ENCODE measurements around the gene PTPRN2. TPM values are rescaled to one million over a fixed set of nuclear protein-coding genes. Genes with fewer than 3 reads are reported as not detected.

PTPRN2 gene
- total and polyA plus RNA-seq, 2 donors from 2014 or later, result 4.8 to 6.2 TPM

DNA sequence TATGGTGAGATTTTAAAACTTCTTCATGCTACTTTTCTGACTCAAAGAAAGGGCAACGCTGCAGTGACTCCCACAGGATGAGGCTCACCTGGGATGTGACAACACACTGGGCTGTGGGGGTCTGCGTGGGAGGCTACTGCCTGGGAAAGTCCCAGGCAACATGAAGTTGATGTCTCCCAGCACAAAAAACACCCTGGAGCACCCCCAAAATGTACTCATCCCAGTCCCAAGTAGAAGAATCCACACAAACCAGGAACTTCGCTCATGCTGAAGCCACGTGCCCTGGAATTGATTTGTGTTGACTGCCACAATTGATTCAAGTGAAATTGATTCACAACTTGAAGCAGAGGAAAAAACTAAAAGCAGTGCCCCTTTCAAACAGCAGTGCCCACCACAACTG lies 24.9 kb upstream of the PTPRN2 start:
- no peak overlapping the region for H3K4me3 ChIP-seq (ENCODE audit: low read length in 3 of 3)
- TF ChIP-seq, protein P1, sequence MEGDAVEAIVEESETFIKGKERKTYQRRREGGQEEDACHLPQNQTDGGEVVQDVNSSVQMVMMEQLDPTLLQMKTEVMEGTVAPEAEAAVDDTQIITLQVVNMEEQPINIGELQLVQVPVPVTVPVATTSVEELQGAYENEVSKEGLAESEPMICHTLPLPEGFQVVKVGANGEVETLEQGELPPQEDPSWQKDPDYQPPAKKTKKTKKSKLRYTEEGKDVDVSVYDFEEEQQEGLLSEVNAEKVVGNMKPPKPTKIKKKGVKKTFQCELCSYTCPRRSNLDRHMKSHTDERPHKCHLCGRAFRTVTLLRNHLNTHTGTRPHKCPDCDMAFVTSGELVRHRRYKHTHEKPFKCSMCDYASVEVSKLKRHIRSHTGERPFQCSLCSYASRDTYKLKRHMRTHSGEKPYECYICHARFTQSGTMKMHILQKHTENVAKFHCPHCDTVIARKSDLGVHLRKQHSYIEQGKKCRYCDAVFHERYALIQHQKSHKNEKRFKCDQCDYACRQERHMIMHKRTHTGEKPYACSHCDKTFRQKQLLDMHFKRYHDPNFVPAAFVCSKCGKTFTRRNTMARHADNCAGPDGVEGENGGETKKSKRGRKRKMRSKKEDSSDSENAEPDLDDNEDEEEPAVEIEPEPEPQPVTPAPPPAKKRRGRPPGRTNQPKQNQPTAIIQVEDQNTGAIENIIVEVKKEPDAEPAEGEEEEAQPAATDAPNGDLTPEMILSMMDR (IDR thresholded peaks at IDR 0.05; ENCODE audit: borderline replicate concordance, extremely low read depth, insufficient read depth), result no peak
- H3K27me3 ChIP-seq (ENCODE audit: control insufficient read depth, insufficient read depth, low read length), result no peaks in the 10 kb centered on the region
- H3K36me3 ChIP-seq (ENCODE audit: control insufficient read depth in 2 of 3, insufficient read depth in 3 of 3, low read length in 3 of 3), result no peaks in the 10 kb centered on the region
- no peak for DNase-seq
- intact Hi-C loops (cut with DNase I), result no loop called here
- H3K27ac ChIP-seq (ENCODE audit: low read depth in 2 of 2, low read length in 2 of 2), result no peak overlapping the region
- no peaks in the 10 kb centered on the region for H3K4me1 ChIP-seq (ENCODE audit: control insufficient read depth in 2 of 3, insufficient read depth in 2 of 3, low read depth in 1 of 3, low read length in 3 of 3)
- H3K9ac ChIP-seq (ENCODE audit: low read length in 3 of 3), result no peak overlapping the region
- no peaks in the 10 kb centered on the region for H3K9me3 ChIP-seq (ENCODE audit: control insufficient read depth in 2 of 3, insufficient read depth in 1 of 3, low read length in 3 of 3)
- FAIRE-seq, result no peak

DNA sequence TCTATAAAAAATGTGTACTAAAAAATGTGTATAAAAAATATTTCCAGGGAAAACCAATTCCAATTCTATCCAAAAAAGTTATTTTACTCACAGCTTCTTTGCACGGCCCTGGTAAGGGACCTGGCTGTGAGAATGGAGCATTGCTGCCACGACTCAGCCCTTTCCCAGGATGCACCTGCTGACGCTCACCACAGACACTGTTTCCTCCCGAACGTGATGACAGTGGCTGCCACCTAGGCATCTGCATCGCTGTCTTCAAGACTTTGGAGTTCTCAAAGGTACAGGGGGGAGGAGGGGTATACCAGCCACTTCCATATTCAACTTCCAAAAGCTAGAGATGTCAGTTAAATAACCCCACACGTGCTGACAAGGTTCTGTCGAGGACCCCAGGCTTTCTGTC lies 23.9 kb upstream of the PTPRN2 start:
- Histone ChIP-seq H3K27ac (ENCODE audit: low read depth in 2 of 2, low read length in 2 of 2) (no peak overlapping the region), H3K4me3 (ENCODE audit: low read length in 3 of 3) (no peak overlapping the region), H3K9me3 (ENCODE audit: control insufficient read depth in 2 of 3, insufficient read depth in 1 of 3, low read length in 3 of 3) (no peaks in the 10 kb centered on the region), H3K36me3 (ENCODE audit: control insufficient read depth in 2 of 3, insufficient read depth in 3 of 3, low read length in 3 of 3) (no peaks in the 10 kb centered on the region), H3K4me1 (ENCODE audit: control insufficient read depth in 2 of 3, insufficient read depth in 2 of 3, low read depth in 1 of 3, low read length in 3 of 3) (no peaks in the 10 kb centered on the region), H3K27me3 (ENCODE audit: control insufficient read depth, insufficient read depth, low read length) (no peaks in the 10 kb centered on the region), H3K9ac (ENCODE audit: low read length in 3 of 3) (no peak overlapping the region)
- no peak for FAIRE-seq
- TF ChIP-seq, protein P1 (IDR thresholded peaks at IDR 0.05; ENCODE audit: borderline replicate concordance, extremely low read depth, insufficient read depth), result no peak
- intact Hi-C loops (cut with DNase I), result no loop called here
- no peak for DNase-seq

DNA sequence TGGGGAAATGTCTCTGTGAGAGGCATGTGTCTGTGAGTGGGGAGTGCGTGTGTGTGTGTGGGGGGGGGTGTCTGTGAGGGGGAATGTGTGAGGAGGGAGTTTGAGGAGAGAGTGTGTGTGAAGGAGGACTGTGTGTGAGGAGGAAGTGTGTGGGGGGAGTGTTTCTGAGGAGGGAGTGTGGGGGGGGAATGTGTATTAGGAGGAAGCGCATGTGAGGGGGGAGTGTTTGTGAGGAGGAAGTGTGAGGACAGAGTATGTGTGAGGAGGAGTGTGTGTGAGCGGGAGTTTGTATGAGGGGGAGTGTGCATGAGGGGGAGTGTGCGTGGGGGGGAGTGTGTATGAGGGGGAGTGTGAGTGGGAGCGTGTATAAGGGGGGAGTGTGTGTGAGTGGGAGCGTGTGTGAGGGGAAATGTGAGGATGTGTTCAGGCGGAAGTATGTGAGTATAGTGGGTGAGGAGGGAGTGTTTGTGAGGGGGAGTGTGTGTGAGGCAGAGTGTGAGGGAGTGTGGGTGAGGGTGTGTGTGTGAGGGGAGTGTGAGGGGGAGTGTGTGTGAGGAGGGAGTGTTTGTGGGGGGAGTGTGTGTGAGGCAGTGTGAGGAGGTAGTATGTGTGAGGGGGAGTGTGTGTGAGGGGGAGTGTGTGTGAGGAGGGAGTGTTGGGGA lies 21.8 kb upstream of the PTPRN2 start:
- Histone ChIP-seq H3K4me3 (ENCODE audit: low read length in 3 of 3) (no peak overlapping the region), H3K9me3 (ENCODE audit: control insufficient read depth in 2 of 3, insufficient read depth in 1 of 3, low read length in 3 of 3) (no peaks in the 10 kb centered on the region), H3K27me3 (ENCODE audit: control insufficient read depth, insufficient read depth, low read length) (no peaks in the 10 kb centered on the region), H3K9ac (ENCODE audit: low read length in 3 of 3) (no peak overlapping the region), H3K4me1 (ENCODE audit: control insufficient read depth in 2 of 3, insufficient read depth in 2 of 3, low read depth in 1 of 3, low read length in 3 of 3) (no peaks in the 10 kb centered on the region), H3K36me3 (ENCODE audit: control insufficient read depth in 2 of 3, insufficient read depth in 3 of 3, low read length in 3 of 3) (no peaks in the 10 kb centered on the region), H3K27ac (ENCODE audit: low read depth in 2 of 2, low read length in 2 of 2) (no peak overlapping the region)
- intact Hi-C loops (cut with DNase I), result no loop called here
- FAIRE-seq (no peak), DNase-seq (peak in 1 of 5 donors; percentile 14)
- TF ChIP-seq, protein P1 (IDR thresholded peaks at IDR 0.05; ENCODE audit: borderline replicate concordance, extremely low read depth, insufficient read depth), result no peak

DNA sequence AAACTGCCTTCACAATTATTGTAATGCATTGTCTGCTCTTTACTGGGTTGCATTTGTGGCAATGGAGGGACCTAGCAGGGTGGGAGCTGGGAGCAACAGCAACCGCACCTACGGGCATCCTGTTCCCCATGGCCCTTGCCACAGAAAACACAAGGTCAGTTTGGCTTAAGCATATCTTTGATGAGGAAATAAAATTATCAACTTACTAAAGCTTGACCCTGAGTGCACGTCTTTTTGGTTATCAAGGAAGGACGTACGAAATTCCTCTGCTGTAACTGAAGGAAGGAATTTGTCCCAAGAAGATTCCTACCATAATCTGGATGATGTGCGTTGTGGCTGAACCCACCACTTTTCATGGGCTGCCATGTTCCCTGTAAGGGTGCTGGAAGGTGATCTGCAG lies 19.9 kb upstream of the PTPRN2 start:
- intact Hi-C loops (cut with DNase I), result no loop called here
- TF ChIP-seq, protein P1 (IDR thresholded peaks at IDR 0.05; ENCODE audit: borderline replicate concordance, extremely low read depth, insufficient read depth), result no peak
- Histone ChIP-seq H3K9me3 (ENCODE audit: control insufficient read depth in 2 of 3, insufficient read depth in 1 of 3, low read length in 3 of 3) (no peaks in the 10 kb centered on the region), H3K4me3 (ENCODE audit: low read length in 3 of 3) (no peak overlapping the region), H3K9ac (ENCODE audit: low read length in 3 of 3) (no peak overlapping the region), H3K27me3 (ENCODE audit: control insufficient read depth, insufficient read depth, low read length) (no peaks in the 10 kb centered on the region), H3K36me3 (ENCODE audit: control insufficient read depth in 2 of 3, insufficient read depth in 3 of 3, low read length in 3 of 3) (no peaks in the 10 kb centered on the region), H3K27ac (ENCODE audit: low read depth in 2 of 2, low read length in 2 of 2) (no peak overlapping the region), H3K4me1 (ENCODE audit: control insufficient read depth in 2 of 3, insufficient read depth in 2 of 3, low read depth in 1 of 3, low read length in 3 of 3) (no peaks in the 10 kb centered on the region)
- FAIRE-seq, result no peak
- no peak for DNase-seq

Data from kidney (tissue), 14 donors.